ENCODE data around the gene METTL9.
"Not testable (repeated sequence)": the region's sequence is repeated elsewhere in the genome, so short reads cannot be mapped to it uniquely, and the experiment has no call there.

Gene METTL9

GRCh38 chr16:21667575-21667974 lies 68.2 kb downstream of the METTL9 start:
- no peak for FAIRE-seq

GRCh38 chr16:21673469-21673868 lies 74.1 kb downstream of the METTL9 start:
- FAIRE-seq, result no peak

- FAIRE-seq, result not testable (repeated sequence)
Observed at GRCh38 chr16:21674456-21674855, 75.1 kb downstream of the METTL9 start.

GRCh38 chr16:21680714-21681113 lies 81.3 kb downstream of the METTL9 start:
- FAIRE-seq, result not testable (repeated sequence)

- no peak for FAIRE-seq
Observed at GRCh38 chr16:21683184-21683583, 83.8 kb downstream of the METTL9 start.

GRCh38 chr16:21684199-21684598 lies 84.8 kb downstream of the METTL9 start:
- no peak for FAIRE-seq

GRCh38 chr16:21685034-21685455 lies 85.7 kb downstream of the METTL9 start:
- FAIRE-seq, result no peak

- no peak for FAIRE-seq
Observed at GRCh38 chr16:21689107-21689506, 89.7 kb downstream of the METTL9 start.

- FAIRE-seq, result not testable (repeated sequence)
Observed at GRCh38 chr16:21690967-21691366, 91.6 kb downstream of the METTL9 start.

- no peak for FAIRE-seq
Observed at GRCh38 chr16:21694609-21695008, 95.2 kb downstream of the METTL9 start.

GRCh38 chr16:21697032-21697431 lies 97.7 kb downstream of the METTL9 start:
- no peak for FAIRE-seq

- no peak for FAIRE-seq
Observed at GRCh38 chr16:21698169-21699032, 99.0 kb downstream of the METTL9 start.

- FAIRE-seq, result no peak
Observed at GRCh38 chr16:21701271-21701670, 101.9 kb downstream of the METTL9 start.

- FAIRE-seq, result no peak
Observed at GRCh38 chr16:21702276-21702675, 102.9 kb downstream of the METTL9 start.

- no peak for FAIRE-seq
Observed at GRCh38 chr16:21703156-21703555, 103.8 kb downstream of the METTL9 start.

- no peak for FAIRE-seq
Observed at GRCh38 chr16:21703589-21704174, 104.3 kb downstream of the METTL9 start.

GRCh38 chr16:21704266-21704665 lies 104.9 kb downstream of the METTL9 start:
- FAIRE-seq, result no peak

- no peak for FAIRE-seq
Observed at GRCh38 chr16:21704733-21705132, 105.4 kb downstream of the METTL9 start.

Data from endometrium (tissue), 2 donors.